Epidermal melanocyte (primary cell): ENCODE measurements around the gene KRTAP6-1.

Experiments used
- DNase-seq: peaks from one replicate; pipeline ENCODE4 v3.0.0; 2011; ENCODE audit warnings: low spot score; ENCODE audit not compliant: insufficient read length

The KRTAP6-1 gene, protein sequence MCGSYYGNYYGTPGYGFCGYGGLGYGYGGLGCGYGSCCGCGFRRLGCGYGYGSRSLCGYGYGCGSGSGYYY

DNA sequence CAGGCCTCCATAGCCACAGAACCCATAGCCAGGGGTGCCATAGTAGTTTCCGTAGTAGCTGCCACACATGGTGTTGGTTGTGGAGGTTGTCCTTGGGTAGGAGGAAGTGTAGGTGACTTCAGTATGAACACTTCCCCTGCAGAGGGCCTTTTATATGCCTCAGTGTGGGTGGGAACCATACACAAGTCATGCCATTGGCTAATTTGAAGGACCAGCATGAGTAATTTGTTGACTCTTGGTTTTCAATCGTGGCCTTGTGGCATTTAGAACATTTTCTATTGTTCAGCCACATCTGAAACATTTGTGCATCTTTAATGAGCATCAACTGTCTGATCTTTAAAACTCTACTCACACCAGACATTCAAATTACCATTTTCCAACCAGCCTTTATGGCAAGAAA lies at the start of gene KRTAP6-1:
Gene KRTAP6-1, minus strand, starts transcription at position 95 of the 400 bp plus-strand sequence. Its CDS starts 26 bp downstream, at position 69.
- no peak for DNase-seq

GRCh38 chr21:30652891-30653290 lies 39.2 kb upstream of the KRTAP6-1 start:
- no peak for DNase-seq

- DNase-seq, result no peak
Measured at GRCh38 chr21:30646904-30647414, 33.2 kb upstream of the KRTAP6-1 start.

DNA sequence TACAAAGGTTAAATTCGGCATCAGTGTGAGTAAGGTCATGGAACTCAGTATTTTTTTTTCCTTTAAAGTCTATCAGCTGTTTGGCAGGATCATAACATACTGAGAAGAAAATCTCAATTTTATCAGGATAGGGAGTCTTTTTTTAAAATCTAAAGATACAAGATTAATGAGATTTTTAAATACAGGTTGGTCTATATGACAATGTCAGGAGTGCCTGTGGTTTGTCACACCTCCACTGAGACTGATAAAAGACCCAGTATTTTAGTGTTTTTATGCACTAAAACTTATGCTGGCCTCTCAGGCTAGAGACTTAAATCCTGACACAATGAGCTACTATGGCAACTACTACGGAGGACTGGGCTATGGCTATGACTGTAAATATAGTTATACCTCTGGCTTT lies 28.8 kb upstream of the KRTAP6-1 start, which contains the start of gene KRTAP20-3:
Gene KRTAP20-3, plus strand, starts transcription at position 301 of the 400 bp plus-strand sequence.
- DNase-seq, result no peak

- DNase-seq, result no peak
Measured at GRCh38 chr21:30638686-30639085, 25.0 kb upstream of the KRTAP6-1 start.

- no peak for DNase-seq
Measured at GRCh38 chr21:30634906-30635305, 21.2 kb upstream of the KRTAP6-1 start, which contains the start of gene KRTAP20-2. TSS of gene KRTAP20-2 (plus strand) at chr21:30635206. CDS start at chr21:30635264, 58 bp downstream.

DNA sequence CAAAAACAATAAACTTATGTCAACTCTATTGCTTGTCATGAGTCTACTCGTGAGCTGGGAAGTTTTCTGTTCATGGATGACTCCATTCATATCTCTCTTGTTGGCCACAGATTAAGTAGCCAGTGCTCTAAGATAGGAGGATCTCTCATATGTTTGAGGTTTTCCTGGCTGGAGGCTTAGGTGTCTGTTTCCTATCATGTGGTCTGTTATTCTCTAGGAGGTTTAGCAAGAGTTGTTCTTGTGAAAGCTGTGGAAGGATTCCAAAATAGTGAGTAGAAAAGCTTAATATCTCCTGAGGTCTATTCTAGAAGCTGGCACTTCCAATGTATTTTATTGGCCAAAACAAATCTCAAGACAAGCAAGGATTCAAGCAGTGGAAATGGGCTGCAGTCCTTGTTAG lies 15.5 kb upstream of the KRTAP6-1 start:
- DNase-seq, result no peak

- DNase-seq, result no peak
Measured at GRCh38 chr21:30628109-30628508, 14.4 kb upstream of the KRTAP6-1 start.

DNA sequence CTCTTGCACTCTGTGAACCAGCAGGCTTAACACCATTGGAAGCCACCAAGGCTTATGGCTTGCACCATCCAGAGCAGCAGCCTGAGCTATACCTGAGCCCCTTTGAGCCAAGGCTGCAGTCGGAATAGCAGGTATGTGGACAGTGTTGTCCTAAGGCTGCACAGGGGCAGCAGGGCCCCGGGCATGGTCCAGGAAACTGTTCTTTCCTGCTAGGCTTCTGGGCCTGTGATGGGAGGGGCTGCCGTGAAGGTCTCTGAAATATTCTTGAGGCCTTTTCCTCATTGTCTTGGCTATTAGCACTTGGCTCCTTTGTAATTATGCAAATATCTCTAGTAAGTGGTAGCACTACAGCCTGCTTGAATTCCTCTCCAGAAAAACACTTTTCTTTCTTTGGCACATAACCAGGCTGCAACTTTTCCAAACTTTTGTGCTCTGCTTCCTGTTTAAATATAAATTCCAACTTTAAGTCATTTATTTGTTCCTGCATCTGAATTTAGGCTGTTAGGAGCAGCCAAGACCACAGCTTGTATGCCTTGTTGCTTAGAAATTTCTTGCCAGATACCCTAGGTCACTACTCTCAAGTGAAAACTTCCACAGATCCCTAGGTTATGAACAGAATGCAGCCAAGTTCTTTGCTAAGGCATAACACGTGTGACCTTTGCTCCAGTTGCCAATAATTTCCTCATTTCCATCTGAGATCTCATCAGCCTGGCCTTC lies 11.9 kb upstream of the KRTAP6-1 start:
- no peak for DNase-seq

- DNase-seq, result no peak
Measured at GRCh38 chr21:30623362-30623761, 9.6 kb upstream of the KRTAP6-1 start.

- no peak for DNase-seq
Measured at GRCh38 chr21:30620522-30620921, 6.8 kb upstream of the KRTAP6-1 start, which contains the start of gene KRTAP20-4. TSS of gene KRTAP20-4 (plus strand) at chr21:30620627.

- DNase-seq, result no peak
Measured at GRCh38 chr21:30620080-30620479, 6.3 kb upstream of the KRTAP6-1 start.

DNA sequence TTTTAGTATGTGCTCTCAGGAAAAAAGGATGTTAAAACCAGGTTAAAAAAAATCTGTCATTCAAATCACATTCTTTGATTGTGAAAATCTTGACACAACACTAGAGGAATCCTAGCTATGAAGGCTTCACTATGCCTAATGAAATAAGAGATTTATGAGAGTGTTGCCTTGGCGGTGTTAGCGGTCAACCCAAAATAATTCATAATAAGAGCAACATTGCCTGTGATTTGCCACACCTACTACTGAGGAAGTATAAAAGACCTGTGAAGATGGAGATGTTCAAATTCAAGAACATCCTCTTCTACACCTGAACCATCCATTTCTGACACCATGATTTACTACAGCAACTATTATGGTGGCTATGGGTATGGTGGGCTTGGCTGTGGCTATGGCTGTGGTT lies 2.4 kb upstream of the KRTAP6-1 start, which contains the start of gene KRTAP20-1:
Gene KRTAP20-1, plus strand, starts transcription at position 301 of the 400 bp plus-strand sequence. Its CDS starts 30 bp downstream, at position 331.
- no peak for DNase-seq

GRCh38 chr21:30615199-30615598 lies 1.5 kb upstream of the KRTAP6-1 start:
- no peak for DNase-seq

DNA sequence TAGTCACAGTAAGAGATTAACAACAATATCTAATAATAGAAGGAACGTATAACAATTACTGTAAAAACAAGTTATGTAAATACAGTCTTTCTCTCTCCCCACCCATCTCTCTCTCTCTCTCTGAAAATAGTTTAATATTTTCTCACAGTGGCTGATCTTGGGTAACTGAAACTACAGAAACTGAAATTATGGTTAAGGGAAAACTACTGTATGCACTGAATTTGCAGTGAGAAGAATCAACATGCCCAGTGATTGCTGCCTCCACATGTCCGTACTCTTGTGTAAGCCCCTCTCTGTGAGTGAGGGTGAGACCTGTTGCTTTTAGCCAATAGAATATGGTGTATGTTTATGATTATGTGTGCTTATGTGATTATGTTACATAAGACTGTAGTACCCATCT lies 1.6 kb downstream of the KRTAP6-1 start:
- DNase-seq, result no peak

DNA sequence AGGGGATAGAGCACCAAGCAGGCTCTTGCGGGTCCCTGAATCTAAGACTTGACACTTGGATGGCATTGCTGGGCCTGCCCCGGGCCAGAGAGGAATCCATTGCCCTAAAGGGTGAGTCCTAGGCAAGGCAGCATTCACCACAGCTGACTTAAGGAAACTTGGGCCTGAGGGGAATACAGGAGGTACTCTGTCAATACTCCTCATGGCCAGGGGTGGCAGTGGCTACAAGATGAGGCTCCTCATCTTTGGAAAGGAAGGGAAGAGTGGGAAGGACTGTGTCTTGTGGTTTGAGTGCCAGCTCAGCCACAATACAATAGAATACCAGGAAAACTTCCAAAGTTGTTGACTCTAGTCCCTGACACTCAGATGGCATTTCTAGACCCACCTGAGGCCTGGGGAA lies 7.8 kb downstream of the KRTAP6-1 start:
- DNase-seq, result no peak

DNA sequence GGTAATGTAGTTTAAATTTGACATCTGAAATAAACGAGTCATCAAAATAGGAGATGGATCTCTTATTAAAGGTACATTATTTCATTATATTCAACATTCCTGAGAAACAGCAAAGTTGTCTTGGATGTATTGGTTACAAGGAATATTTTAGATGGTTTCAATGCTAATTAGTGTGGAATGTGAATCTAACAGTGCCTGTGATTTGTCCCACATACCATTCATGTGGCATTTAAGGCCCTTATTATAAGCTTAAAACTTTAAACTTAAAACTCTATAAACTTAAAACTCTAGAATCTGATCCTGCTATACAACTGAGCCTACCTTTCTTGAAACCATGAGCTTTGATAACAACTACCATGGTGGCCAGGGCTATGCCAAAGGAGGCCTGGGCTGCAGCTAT lies 12.9 kb downstream of the KRTAP6-1 start, which contains the start of gene KRTAP22-1:
Gene KRTAP22-1, plus strand, starts transcription at position 301 of the 400 bp plus-strand sequence.
- no peak for DNase-seq

- DNase-seq, result no peak
Measured at GRCh38 chr21:30598802-30599201, 14.9 kb downstream of the KRTAP6-1 start, which contains the start of gene KRTAP6-2. TSS of gene KRTAP6-2 (minus strand) at chr21:30598902. CDS start at chr21:30598874, 28 bp downstream.

DNA sequence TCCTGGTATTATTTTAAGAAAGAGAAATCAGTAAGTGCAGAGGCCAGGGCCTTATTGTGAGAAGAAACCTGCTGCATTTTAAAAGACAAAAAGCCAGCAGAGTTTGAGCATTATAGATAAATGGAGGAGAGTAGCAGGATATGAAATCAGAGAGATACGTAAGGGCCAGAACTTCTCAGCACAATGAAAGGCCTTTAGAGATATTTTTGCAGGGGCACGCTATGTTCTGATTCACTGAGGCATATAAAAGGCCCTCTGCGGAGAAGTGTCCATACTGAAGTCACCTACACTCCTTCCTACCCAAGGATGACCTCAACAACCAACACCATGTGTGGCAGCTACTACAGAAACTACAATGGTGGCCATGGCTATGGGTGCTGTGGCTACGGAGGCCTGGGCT lies 21.6 kb downstream of the KRTAP6-1 start, which contains the start of gene KRTAP6-3:
Gene KRTAP6-3, plus strand, starts transcription at position 301 of the 400 bp plus-strand sequence. Its CDS starts 6 bp downstream, at position 307.
- DNase-seq, result no peak

DNA sequence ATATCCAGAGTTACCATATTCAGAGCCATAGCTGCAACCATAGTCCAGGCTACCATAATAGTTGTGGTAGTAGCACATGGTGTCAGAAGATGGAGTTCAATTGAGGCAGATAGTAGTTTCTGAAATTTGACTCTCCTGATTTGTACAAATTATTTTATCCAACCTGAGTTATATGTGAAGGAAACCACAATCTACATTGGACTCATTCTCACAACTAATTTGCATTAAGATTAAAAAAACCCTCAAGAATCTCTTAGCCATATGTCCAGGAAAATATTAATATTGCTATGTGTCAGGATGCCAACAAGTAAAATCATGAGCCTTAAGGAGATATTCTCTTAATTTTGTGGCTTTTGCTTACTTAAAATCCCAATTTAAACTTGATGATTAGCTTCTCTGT lies 23.4 kb downstream of the KRTAP6-1 start, which contains the start of gene KRTAP22-2:
Gene KRTAP22-2, minus strand, starts transcription at position 101 of the 400 bp plus-strand sequence.
- DNase-seq, result no peak

GRCh38 chr21:30582870-30583269 lies 30.9 kb downstream of the KRTAP6-1 start:
- DNase-seq, result no peak

GRCh38 chr21:30580132-30580531 lies 33.6 kb downstream of the KRTAP6-1 start:
- no peak for DNase-seq
